CD14-positive monocyte (primary cell): Measurements from ENCODE around the gene CXCR5. TPM values are rescaled to one million over a fixed set of nuclear protein-coding genes. Genes with fewer than 3 reads are reported as not detected.
A peak's percentile ranks its signal among the peaks of the same experiment; 100 is the strongest.

Experiments
- DNase-seq, 3 donors: peaks; one replicate each; pipeline ENCODE4 v3.0.0-alpha.2; 2011 to 2022
- H2AFZ ChIP-seq: 2 replicates; pipeline ENCODE4 v1.6.0; 2012; ENCODE audit warnings: mild to moderate bottlenecking, low read depth, low read length, inconsistent platforms; ENCODE audit not compliant: insufficient read depth, poor library complexity, severe bottlenecking
- H3K27ac ChIP-seq, 2 donors: 1 replicate in 1 of 2; 2 replicates in 1 of 2; pipeline ENCODE4 v1.5.1; 2012 to 2013; ENCODE audit warnings: low read length in 2 of 2, control low read depth in 1 of 2, inconsistent platforms in 1 of 2, low read depth in 1 of 2, mild to moderate bottlenecking in 1 of 2
- H3K27me3 ChIP-seq, 2 donors: one replicate each; pipeline versions ENCODE4 v1.6.0 to v1.6.1; 2011 to 2013; ENCODE audit warnings: low read length in 2 of 2; ENCODE audit not compliant: control insufficient read depth in 2 of 2, insufficient read depth in 2 of 2
- H3K36me3 ChIP-seq, 2 donors: replicated peaks in 1 of 2; 1 replicate in 1 of 2; 2 replicates in 1 of 2; pipeline versions ENCODE4 v1.5.1 to v1.6.1; 2012 to 2013; ENCODE audit warnings: low read length in 2 of 2, control low read depth in 1 of 2, inconsistent platforms in 1 of 2, mild to moderate bottlenecking in 1 of 2; ENCODE audit not compliant: insufficient read depth in 2 of 2, control insufficient read depth in 1 of 2
- H3K4me1 ChIP-seq, 2 donors: 1 replicate in 1 of 2; 2 replicates in 1 of 2; pipeline versions ENCODE4 v1.5.1 to v1.6.1; 2012 to 2013; ENCODE audit warnings: low read length in 2 of 2, control low read depth in 1 of 2, inconsistent platforms in 1 of 2, mild to moderate bottlenecking in 1 of 2, moderate library complexity in 1 of 2; ENCODE audit not compliant: insufficient read depth in 2 of 2, control insufficient read depth in 1 of 2
- H3K4me2 ChIP-seq: replicated peaks from 2 replicates; pipeline ENCODE3; 2012; ENCODE audit warnings: low read length, moderate library complexity, mild to moderate bottlenecking; ENCODE audit not compliant: poor library complexity, severe bottlenecking; ENCODE audit errors: extremely low read depth
- H3K4me3 ChIP-seq, 3 experiments: fragments of 200-600 bp in 1 of 3; sonication (generic) in 1 of 3; replicated peaks in 1 of 3; 1 replicate in 2 of 3; 2 replicates in 1 of 3; pipeline ENCODE4 v1.5.1; 2011 to 2013; ENCODE audit warnings: low read length in 3 of 3, mild to moderate bottlenecking in 3 of 3, control low read depth in 2 of 3, low read depth in 2 of 3, inconsistent platforms in 1 of 3, moderate library complexity in 1 of 3
- H3K79me2 ChIP-seq: 2 replicates; pipeline ENCODE4 v1.6.0; 2012; ENCODE audit warnings: mild to moderate bottlenecking, control low read depth, inconsistent platforms, low read length, moderate library complexity; ENCODE audit not compliant: insufficient read depth
- H3K9ac ChIP-seq: 2 replicates; pipeline ENCODE4 v1.6.0; 2017; ENCODE audit warnings: low read length, mild to moderate bottlenecking; ENCODE audit not compliant: insufficient read depth, poor library complexity, severe bottlenecking
- H3K9me3 ChIP-seq, 2 donors: replicated peaks in 1 of 2; 1 replicate in 1 of 2; 2 replicates in 1 of 2; pipeline versions ENCODE4 v1.5.1 to v1.6.1; 2012 to 2013; ENCODE audit warnings: low read length in 2 of 2, control low read depth in 1 of 2; ENCODE audit not compliant: control insufficient read depth in 1 of 2, insufficient read depth in 1 of 2
- H4K20me1 ChIP-seq: 2 replicates; pipeline ENCODE4 v1.6.0; 2012; ENCODE audit warnings: mild to moderate bottlenecking, low read length, control low read depth, moderate library complexity; ENCODE audit not compliant: insufficient read depth
- H3K27ac Mint-ChIP-seq, 7 donors: one replicate each; pipeline ENCODE4 v1.8.0; 2020; ENCODE audit warnings: mild to moderate bottlenecking in 7 of 7, mixed read lengths in 7 of 7, moderate library complexity in 6 of 7, inconsistent platforms in 2 of 7
- H3K27me3 Mint-ChIP-seq, 3 donors: one replicate each; pipeline ENCODE4 v1.8.0; 2021 to 2022; ENCODE audit warnings: low read depth in 3 of 3, mild to moderate bottlenecking in 3 of 3, mixed read lengths in 3 of 3, moderate library complexity in 3 of 3, inconsistent platforms in 1 of 3
- H3K36me3 Mint-ChIP-seq, 2 donors: one replicate each; pipeline ENCODE4 v1.8.0; 2020; ENCODE audit warnings: mixed read lengths in 2 of 2, inconsistent platforms in 1 of 2, mild to moderate bottlenecking in 1 of 2
- H3K4me1 Mint-ChIP-seq: one replicate; pipeline ENCODE4 v1.8.0; 2020; ENCODE audit warnings: mild to moderate bottlenecking, mixed read lengths
- H3K4me3 Mint-ChIP-seq, 2 donors: one replicate each; pipeline ENCODE4 v1.8.0; 2020; ENCODE audit warnings: mild to moderate bottlenecking in 2 of 2, mixed read lengths in 2 of 2, moderate library complexity in 1 of 2
- H3K9me3 Mint-ChIP-seq, 7 donors: one replicate each; pipeline ENCODE4 v1.8.0; 2020 to 2022; ENCODE audit warnings: mixed read lengths in 7 of 7, mild to moderate bottlenecking in 6 of 7, moderate library complexity in 6 of 7, inconsistent platforms in 2 of 7
- WGBS: methylation state at CpG from one replicate; pipeline ENCODE4 v1.1.5; 2013; ENCODE audit warnings: missing lambda C conversion rate; ENCODE audit not compliant: insufficient coverage; 5-methylcytosine and 5-hydroxymethylcytosine counted together
- intact Hi-C, 2 donors: fragments of 100-400 bp; cut with micrococcal nuclease; formaldehyde crosslinking; loops; one replicate each; pipeline versions ENCODE4 v1.15.0 to v1.15.1; 2023
- polyA plus RNA-seq, 3 donors: library from polyadenylated mRNA; depleted of rRNA in 1 of 3; unstranded in 2 of 3; stranded (reverse) in 1 of 3; fragments of 300-500 nt in 2 of 3; fragments of >200 nt in 1 of 3; fragmentation: Illumina TruSeq in 2 of 3; gene quantifications; 1 replicate in 2 of 3; 2 replicates in 1 of 3; pipeline ENCODE4 v1.2.3, GENCODE V29; 2012 to 2021
- TF ChIP-seq, protein P1 (sequence below): fragments of 200-600 bp; IDR thresholded peaks from one replicate; pipeline ENCODE4 v1.8.0; 2022; ENCODE audit warnings: antibody characterized with exemption, mild to moderate bottlenecking

CXCR5 gene
- polyA plus RNA-seq, 3 donors = 0.08 to 0.31 (median 0.09) TPM

- H3K27me3 Mint-ChIP-seq = peaks cover 0 to 15% (median 3%) of the 10 kb centered on the region in 3 donors
- DNase-seq = peak; percentile 85 to 97 (median 85)
- H3K27me3 ChIP-seq = no peaks in the 10 kb centered on the region
- H3K4me2 ChIP-seq = peak overlapping the region; percentile 98
- H3K4me3 Mint-ChIP-seq = peak overlapping the region; percentile 92 to 98
- H3K4me1 ChIP-seq = peaks cover 55 to 69% of the 10 kb centered on the region in 2 donors
- H3K36me3 Mint-ChIP-seq = peaks cover 3 to 5% of the 10 kb centered on the region in 2 donors
- H2AFZ ChIP-seq = peak overlapping the region; percentile 94
- peak overlapping the region; percentile 79 for H3K9ac ChIP-seq
- peak overlapping the region; percentile 86 to 87 for H3K27ac ChIP-seq
- H3K4me3 ChIP-seq = peak overlapping the region; percentile 78 to 91 (median 84)
- peaks cover 26% of the 10 kb centered on the region for H3K79me2 ChIP-seq
- H4K20me1 ChIP-seq = peaks cover 15% of the 10 kb centered on the region
- H3K9me3 ChIP-seq = no peaks in the 10 kb centered on the region
- intact Hi-C loops = loop anchor here (2.0 to 5.0 kb wide), 4 partner anchors 19 to 179 kb away; partner anchors contain the start of genes C2CD2L (in 1 of the 2), DDX6 (in 1 of the 2), RPS25 (in 1 of the 2) and TRAPPC4 (in 1 of the 2)
- H3K4me1 Mint-ChIP-seq = peaks cover 50% of the 10 kb centered on the region
- no peaks in the 10 kb centered on the region for H3K36me3 ChIP-seq
- TF ChIP-seq, protein P1, sequence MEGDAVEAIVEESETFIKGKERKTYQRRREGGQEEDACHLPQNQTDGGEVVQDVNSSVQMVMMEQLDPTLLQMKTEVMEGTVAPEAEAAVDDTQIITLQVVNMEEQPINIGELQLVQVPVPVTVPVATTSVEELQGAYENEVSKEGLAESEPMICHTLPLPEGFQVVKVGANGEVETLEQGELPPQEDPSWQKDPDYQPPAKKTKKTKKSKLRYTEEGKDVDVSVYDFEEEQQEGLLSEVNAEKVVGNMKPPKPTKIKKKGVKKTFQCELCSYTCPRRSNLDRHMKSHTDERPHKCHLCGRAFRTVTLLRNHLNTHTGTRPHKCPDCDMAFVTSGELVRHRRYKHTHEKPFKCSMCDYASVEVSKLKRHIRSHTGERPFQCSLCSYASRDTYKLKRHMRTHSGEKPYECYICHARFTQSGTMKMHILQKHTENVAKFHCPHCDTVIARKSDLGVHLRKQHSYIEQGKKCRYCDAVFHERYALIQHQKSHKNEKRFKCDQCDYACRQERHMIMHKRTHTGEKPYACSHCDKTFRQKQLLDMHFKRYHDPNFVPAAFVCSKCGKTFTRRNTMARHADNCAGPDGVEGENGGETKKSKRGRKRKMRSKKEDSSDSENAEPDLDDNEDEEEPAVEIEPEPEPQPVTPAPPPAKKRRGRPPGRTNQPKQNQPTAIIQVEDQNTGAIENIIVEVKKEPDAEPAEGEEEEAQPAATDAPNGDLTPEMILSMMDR = peak; percentile 93
- WGBS = 0% methylated on average over 15 of the region's 32 CpGs
- no peaks in the 10 kb centered on the region for H3K9me3 Mint-ChIP-seq
- peak overlapping the region; percentile 92 to 98 (median 96) for H3K27ac Mint-ChIP-seq
Observed at GRCh38 chr11:118928101-118928869, 44.6 kb downstream of the CXCR5 start.

- peak overlapping the region; percentile 78 to 91 (median 84) for H3K4me3 ChIP-seq
- H3K9me3 ChIP-seq = no peaks in the 10 kb centered on the region
- peak overlapping the region; percentile 94 for H2AFZ ChIP-seq
- intact Hi-C loops = loop anchor here (2.0 to 5.0 kb wide), 4 partner anchors 20 to 178 kb away; partner anchors contain the start of genes C2CD2L (in 1 of the 2), DDX6 (in 1 of the 2), RPS25 (in 1 of the 2) and TRAPPC4 (in 1 of the 2)
- H3K27ac ChIP-seq = peak overlapping the region; percentile 86 to 87
- 0% methylated on average over 22 of the region's 26 CpGs for WGBS
- Mint-ChIP-seq H3K4me1 (peaks cover 43% of the 10 kb centered on the region), H3K36me3 (no peaks in the 10 kb centered on the region), H3K4me3 (peak overlapping the region; percentile 92 to 98), H3K27ac (peak overlapping the region; percentile 92 to 98 (median 96)), H3K27me3 (peaks cover 0 to 15% (median 3%) of the 10 kb centered on the region in 3 donors), H3K9me3 (no peaks in the 10 kb centered on the region)
- H3K27me3 ChIP-seq = no peaks in the 10 kb centered on the region
- DNase-seq = peak in 1 of 3 donors; percentile 32
- peaks cover 8% of the 10 kb centered on the region for H4K20me1 ChIP-seq
- TF ChIP-seq, protein P1 = no peak
- H3K9ac ChIP-seq = peak overlapping the region; percentile 79
- peak overlapping the region; percentile 98 for H3K4me2 ChIP-seq
- peaks cover 48 to 62% of the 10 kb centered on the region in 2 donors for H3K4me1 ChIP-seq
- H3K79me2 ChIP-seq = peaks cover 19% of the 10 kb centered on the region
- H3K36me3 ChIP-seq = no peaks in the 10 kb centered on the region
Observed at GRCh38 chr11:118928870-118929500, 45.3 kb downstream of the CXCR5 start.
